Stomach (tissue), 9 donors: Measurements from ENCODE around the gene GCNT3. TPM values are rescaled to one million over a fixed set of nuclear protein-coding genes. Genes with fewer than 3 reads are reported as not detected.

Experiments
- DNase-seq, 2 donors: peaks; one replicate each; pipeline versions ENCODE4 v3.0.0 to v3.0.0-alpha.2; 2013 to 2019
- H3K27ac ChIP-seq, 5 donors: fragments of 200-600 bp in 4 of 5; sonication (generic) in 4 of 5; one replicate each; pipeline ENCODE4 v1.5.1; 2013 to 2019; ENCODE audit warnings: mild to moderate bottlenecking in 1 of 5, moderate library complexity in 1 of 5
- H3K27me3 ChIP-seq, 3 donors: fragments of 200-600 bp; sonication (generic); one replicate each; pipeline ENCODE4 v1.5.1; 2017 to 2019; ENCODE audit warnings: mixed run types in 1 of 3
- H3K36me3 ChIP-seq, 4 donors: fragments of 200-600 bp; sonication (generic); 1 replicate in 3 of 4; 2 replicates in 1 of 4; pipeline ENCODE4 v1.5.1; 2016 to 2019
- H3K4me1 ChIP-seq, 4 donors: fragments of 200-600 bp; sonication (generic); one replicate each; pipeline ENCODE4 v1.5.1; 2016 to 2019
- H3K4me3 ChIP-seq, 4 donors: fragments of 200-600 bp; sonication (generic) in 3 of 4; one replicate each; pipeline ENCODE4 v1.5.1; 2016 to 2019; ENCODE audit warnings: mild to moderate bottlenecking in 1 of 4
- H3K9me3 ChIP-seq, 4 donors: fragments of 200-600 bp; sonication (generic); one replicate each; pipeline ENCODE4 v1.5.1; 2016 to 2019
- EP300 ChIP-seq: sonication (generic); formaldehyde crosslinking; IDR thresholded peaks from one replicate; pipeline ENCODE4 v1.6.1; 2017; ENCODE audit warnings: antibody characterized with exemption
- POLR2A ChIP-seq, 4 donors: fragments of 450-650 bp; IDR thresholded peaks; one replicate each; pipeline ENCODE4 v1.6.1; 2016; ENCODE audit warnings: antibody characterized with exemption in 4 of 4, control low read depth in 2 of 4, mild to moderate bottlenecking in 1 of 4, moderate library complexity in 1 of 4
- POLR2AphosphoS5 ChIP-seq, 3 donors: sonication (generic); formaldehyde crosslinking; IDR thresholded peaks; one replicate each; pipeline ENCODE4 v1.6.1; 2016; ENCODE audit warnings: antibody characterized with exemption in 3 of 3
- WGBS, 5 donors: extraction: QIAGEN DNeasy Blood & Tissue Kit in 3 of 5; methylation state at CpG; one replicate each; pipeline versions ENCODE4 v1.1.5 to v1.1.7; 2013 to 2018; 5-methylcytosine and 5-hydroxymethylcytosine counted together
- intact Hi-C: fragments of 100-400 bp; cut with DNase I; formaldehyde crosslinking; loops from one replicate; pipeline ENCODE4 v1.15.1; 2023; ENCODE audit warnings: low total_unique reads
- polyA plus RNA-seq, 3 donors: library from polyadenylated mRNA; stranded (reverse); fragments of 200-250 nt; gene quantifications; one replicate each; pipeline ENCODE4 v1.2.3, GENCODE V29; 2013
- small RNA-seq, 4 donors: library from RNA; depleted of rRNA; stranded (forward); fragments of <200 nt; gene quantifications; one replicate each; pipeline ENCODE3, GENCODE V24; 2016
- total RNA-seq, 5 donors: library from RNA; depleted of rRNA; stranded (reverse); fragments of >200 nt; gene quantifications; one replicate each; pipeline versions ENCODE4 v1.1.0 to v1.2.3, GENCODE V29; 2014 to 2016
- TF ChIP-seq, protein P1 (sequence below), 7 experiments: fragments of 450-650 bp in 4 of 7; fragments of 200-600 bp in 3 of 7; sonication (generic) in 3 of 7; IDR thresholded peaks; one replicate each; pipeline ENCODE4 v1.5.1; 2016 to 2019; ENCODE audit warnings: antibody characterized with exemption in 7 of 7, control low read depth in 2 of 7, mild to moderate bottlenecking in 1 of 7
- donor health status: healthy with polysubstance abuse.
- donor health status: Bipolar disorder and iron deficiency.
- donor health status: healthy.

Gene GCNT3
- total and polyA plus RNA-seq, 8 donors = 4.8 to 22.0 (median 9.2) TPM

DNA sequence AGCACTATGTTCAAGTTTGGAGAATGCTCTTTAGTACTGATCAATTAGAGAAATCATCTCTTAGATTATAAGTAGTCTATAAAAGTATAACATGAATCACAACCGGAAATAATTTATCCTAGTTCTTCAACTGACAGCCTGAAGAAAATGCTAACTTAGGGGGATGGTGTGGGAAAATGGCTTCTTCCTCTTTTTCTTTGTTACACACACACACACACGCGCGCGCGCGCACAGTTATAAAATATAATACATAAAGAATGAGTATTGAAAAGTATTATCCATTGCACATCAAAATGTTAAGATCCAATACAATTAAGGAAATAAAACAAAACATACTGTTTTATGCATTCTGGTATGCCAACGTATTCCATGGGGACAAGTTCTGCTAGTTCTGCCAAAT, 57.0 kb downstream of the GCNT3 start:
- 83 to 94% (median 88%) methylated on average over 8 of the region's 8 CpGs for WGBS, 5 donors
- TF ChIP-seq POLR2A (IDR thresholded peaks at IDR 0.05) (no peak), POLR2AphosphoS5 (IDR thresholded peaks at IDR 0.05) (no peak), EP300 (no peak)
- TF ChIP-seq, protein P1, sequence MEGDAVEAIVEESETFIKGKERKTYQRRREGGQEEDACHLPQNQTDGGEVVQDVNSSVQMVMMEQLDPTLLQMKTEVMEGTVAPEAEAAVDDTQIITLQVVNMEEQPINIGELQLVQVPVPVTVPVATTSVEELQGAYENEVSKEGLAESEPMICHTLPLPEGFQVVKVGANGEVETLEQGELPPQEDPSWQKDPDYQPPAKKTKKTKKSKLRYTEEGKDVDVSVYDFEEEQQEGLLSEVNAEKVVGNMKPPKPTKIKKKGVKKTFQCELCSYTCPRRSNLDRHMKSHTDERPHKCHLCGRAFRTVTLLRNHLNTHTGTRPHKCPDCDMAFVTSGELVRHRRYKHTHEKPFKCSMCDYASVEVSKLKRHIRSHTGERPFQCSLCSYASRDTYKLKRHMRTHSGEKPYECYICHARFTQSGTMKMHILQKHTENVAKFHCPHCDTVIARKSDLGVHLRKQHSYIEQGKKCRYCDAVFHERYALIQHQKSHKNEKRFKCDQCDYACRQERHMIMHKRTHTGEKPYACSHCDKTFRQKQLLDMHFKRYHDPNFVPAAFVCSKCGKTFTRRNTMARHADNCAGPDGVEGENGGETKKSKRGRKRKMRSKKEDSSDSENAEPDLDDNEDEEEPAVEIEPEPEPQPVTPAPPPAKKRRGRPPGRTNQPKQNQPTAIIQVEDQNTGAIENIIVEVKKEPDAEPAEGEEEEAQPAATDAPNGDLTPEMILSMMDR (IDR thresholded peaks at IDR 0.05) = no peak
- H3K27me3 ChIP-seq = no peaks in the 10 kb centered on the region
- no peak overlapping the region for H3K27ac ChIP-seq
- no peak overlapping the region for H3K4me3 ChIP-seq
- no peaks in the 10 kb centered on the region for H3K9me3 ChIP-seq
- intact Hi-C loops = no loop called here
- no peak for DNase-seq
- no peaks in the 10 kb centered on the region for H3K4me1 ChIP-seq
- H3K36me3 ChIP-seq = peaks cover 67 to 99% (median 96%) of the 10 kb centered on the region in 4 donors

Small RNA genes within 50 kb of the gene (small RNA-seq; reads per million reads assigned to genes)
- gene RNA5SP396 = 0 reads per million in 4 donors

Other genes with a start within 250 kb of the GCNT3 start
- gene MYO1E, start 238.9 kb upstream of the GCNT3 start, total RNA-seq = 100 to 1,000 TPM in 2 of 5 donors, 10 to 100 TPM in 3; 33.5 to 380 (median 70.6) TPM
- gene MYO1E, start 238.9 kb upstream of the GCNT3 start, polyA plus RNA-seq = 10 to 100 TPM; 15.1 to 25.0 (median 15.7) TPM
- gene FAM81A, start 173.6 kb upstream of the GCNT3 start, total RNA-seq = 1 to 10 TPM in 2 of 5 donors, under 1 TPM in 1, not detected in 2; 0.14 to 5.4 (median 2.2) TPM
- gene FAM81A, start 173.6 kb upstream of the GCNT3 start, polyA plus RNA-seq = under 1 TPM; 0.31 to 0.93 (median 0.75) TPM
- 10 to 100 TPM in 4 of 5 donors, 1 to 10 TPM in 1; 1.2 to 30.8 (median 14.5) TPM for gene GTF2A2, start 45.7 kb downstream of the GCNT3 start, total RNA-seq
- 10 to 100 TPM; 60.7 to 82.9 (median 76.5) TPM for gene GTF2A2, start 45.7 kb downstream of the GCNT3 start, polyA plus RNA-seq
- 100 to 1,000 TPM in 3 of 5 donors, 10 to 100 TPM in 2; 15.2 to 194 (median 149) TPM for gene BNIP2, start 77.5 kb downstream of the GCNT3 start, total RNA-seq
- 10 to 100 TPM; 23.7 to 30.9 (median 29.8) TPM for gene BNIP2, start 77.5 kb downstream of the GCNT3 start, polyA plus RNA-seq